NB4 (cell line): ENCODE measurements around the gene C16orf86.

Source experiments
- POLR2A ChIP-seq: IDR thresholded peaks from 2 replicates; pipeline ENCODE4 v1.6.1; 2011; ENCODE audit warnings: mild to moderate bottlenecking; ENCODE audit not compliant: insufficient read length; ENCODE audit errors: extremely low read depth
- TF ChIP-seq, protein P1 (sequence below): IDR thresholded peaks from one replicate; pipeline ENCODE4 v1.5.1; 2012; ENCODE audit warnings: low read depth, low read length

DNA sequence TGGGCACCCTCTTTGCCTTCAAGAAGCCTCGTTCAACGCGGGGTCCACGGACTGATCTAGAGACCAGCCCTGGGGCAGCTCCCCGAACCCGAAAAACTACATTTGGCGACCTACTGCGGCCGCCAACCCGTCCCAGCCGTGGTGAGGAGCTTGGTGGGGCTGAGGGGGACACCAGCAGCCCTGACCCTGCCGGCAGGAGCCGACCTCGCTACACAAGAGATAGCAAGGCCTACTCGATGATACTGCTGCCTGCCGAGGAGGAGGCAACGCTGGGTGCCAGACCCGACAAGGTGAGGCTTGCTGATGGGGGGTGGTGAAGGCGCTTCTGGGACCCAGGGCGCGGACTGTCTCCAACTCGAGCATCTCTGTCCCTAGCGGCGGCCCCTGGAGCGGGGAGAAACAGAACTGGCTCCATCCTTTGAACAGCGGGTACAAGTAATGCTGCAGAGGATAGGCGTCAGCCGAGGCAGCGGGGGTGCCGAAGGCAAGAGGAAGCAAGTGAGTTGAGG lies 12.2 kb upstream of the C16orf86 start:
- TF ChIP-seq, protein P1, sequence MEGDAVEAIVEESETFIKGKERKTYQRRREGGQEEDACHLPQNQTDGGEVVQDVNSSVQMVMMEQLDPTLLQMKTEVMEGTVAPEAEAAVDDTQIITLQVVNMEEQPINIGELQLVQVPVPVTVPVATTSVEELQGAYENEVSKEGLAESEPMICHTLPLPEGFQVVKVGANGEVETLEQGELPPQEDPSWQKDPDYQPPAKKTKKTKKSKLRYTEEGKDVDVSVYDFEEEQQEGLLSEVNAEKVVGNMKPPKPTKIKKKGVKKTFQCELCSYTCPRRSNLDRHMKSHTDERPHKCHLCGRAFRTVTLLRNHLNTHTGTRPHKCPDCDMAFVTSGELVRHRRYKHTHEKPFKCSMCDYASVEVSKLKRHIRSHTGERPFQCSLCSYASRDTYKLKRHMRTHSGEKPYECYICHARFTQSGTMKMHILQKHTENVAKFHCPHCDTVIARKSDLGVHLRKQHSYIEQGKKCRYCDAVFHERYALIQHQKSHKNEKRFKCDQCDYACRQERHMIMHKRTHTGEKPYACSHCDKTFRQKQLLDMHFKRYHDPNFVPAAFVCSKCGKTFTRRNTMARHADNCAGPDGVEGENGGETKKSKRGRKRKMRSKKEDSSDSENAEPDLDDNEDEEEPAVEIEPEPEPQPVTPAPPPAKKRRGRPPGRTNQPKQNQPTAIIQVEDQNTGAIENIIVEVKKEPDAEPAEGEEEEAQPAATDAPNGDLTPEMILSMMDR, result no peak
- no peak for TF ChIP-seq POLR2A
